ENCODE data around the gene MYOM1. TPM values are rescaled to one million over a fixed set of nuclear protein-coding genes. Genes with fewer than 3 reads are reported as not detected.

MYOM1 gene
- total RNA-seq, 1 donor from 2014 or later, result 0.57 TPM

DNA sequence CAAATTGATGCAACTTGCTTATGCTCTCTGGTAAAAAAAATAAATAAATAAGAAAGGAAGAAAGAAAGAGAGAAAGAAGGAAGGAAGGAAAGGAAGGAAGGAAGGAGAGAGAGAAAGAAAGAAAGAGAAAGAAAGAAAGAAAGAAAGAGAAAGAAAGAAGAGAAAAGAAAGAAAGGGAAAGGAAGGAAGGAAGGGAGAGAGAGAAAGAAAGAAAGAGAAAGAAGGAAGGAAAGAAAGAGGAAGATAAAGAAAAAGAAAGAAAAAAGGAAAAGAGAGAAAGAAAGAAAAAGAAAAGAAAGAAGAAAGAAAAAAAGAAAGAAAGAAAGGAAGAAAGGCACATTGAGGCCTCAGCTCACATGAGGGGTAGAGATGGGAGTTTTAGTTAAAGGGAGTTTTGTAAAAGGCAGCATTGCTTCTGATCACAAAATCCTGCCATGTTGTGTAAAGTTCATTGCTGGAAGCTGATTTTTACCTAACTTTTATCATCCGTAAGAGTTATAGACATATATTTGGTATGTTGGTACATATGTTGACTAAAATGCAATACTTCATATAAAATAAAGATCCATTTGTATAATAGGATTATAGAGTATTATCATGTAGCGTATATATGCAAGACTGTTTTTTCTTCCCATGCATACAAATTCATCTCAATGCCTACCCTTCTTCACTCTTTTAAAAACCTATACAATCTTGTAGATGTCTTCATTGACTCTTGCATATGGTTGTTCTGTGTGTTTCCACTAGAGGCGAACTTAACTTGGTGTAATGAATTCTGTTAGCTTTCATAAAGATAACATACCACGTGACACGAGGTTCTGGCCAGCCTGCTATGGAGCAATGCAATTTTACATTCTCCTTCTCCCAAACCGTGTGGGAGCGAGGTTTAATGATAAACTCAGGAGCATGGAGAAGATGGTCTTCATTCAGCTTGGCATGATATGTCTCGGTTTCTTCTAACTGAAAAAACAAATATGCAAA is 32.8 kb downstream of the MYOM1 start:
- Histone ChIP-seq H3K4me1 (ENCODE audit: insufficient read depth, low read length) (no peaks in the 10 kb centered on the region), H3K36me3 (ENCODE audit: insufficient read depth, low read length) (no peaks in the 10 kb centered on the region), H3K27me3 (ENCODE audit: insufficient read depth, low read length) (no peaks in the 10 kb centered on the region), H2AFZ (ENCODE audit: low read depth, low read length) (no peak overlapping the region), H3K9me3 (ENCODE audit: insufficient read depth, low read depth, low read length) (no peaks in the 10 kb centered on the region), H3K4me2 (ENCODE audit: low read length) (no peak overlapping the region), H4K20me1 (ENCODE audit: insufficient read depth, low read length) (no peaks in the 10 kb centered on the region), H3K79me2 (ENCODE audit: insufficient read depth, low read length) (no peaks in the 10 kb centered on the region), H3K27ac (ENCODE audit: low read depth, low read length) (no peak overlapping the region), H3K9ac (ENCODE audit: low read length) (no peak overlapping the region), H3K4me3 (ENCODE audit: insufficient read depth, low read depth, low read length) (no peak overlapping the region)
- Mint-ChIP-seq H3K27me3 (ENCODE audit: low read depth, unreplicated experiment) (no peaks in the 10 kb centered on the region), H3K27ac (ENCODE audit: unreplicated experiment) (no peak overlapping the region), H3K36me3 (ENCODE audit: low read depth, unreplicated experiment) (no peaks in the 10 kb centered on the region), H3K4me1 (ENCODE audit: low read depth, unreplicated experiment) (no peaks in the 10 kb centered on the region), H3K4me3 (ENCODE audit: unreplicated experiment) (no peak overlapping the region), H3K9me3 (ENCODE audit: unreplicated experiment) (no peaks in the 10 kb centered on the region)
- FAIRE-seq, result no peak
- DNase-seq (ENCODE audit: low read depth), result no peak
- TF ChIP-seq EZH2 (IDR thresholded peaks at IDR 0.05; ENCODE audit: insufficient read depth, low read length), result no peak

DNA sequence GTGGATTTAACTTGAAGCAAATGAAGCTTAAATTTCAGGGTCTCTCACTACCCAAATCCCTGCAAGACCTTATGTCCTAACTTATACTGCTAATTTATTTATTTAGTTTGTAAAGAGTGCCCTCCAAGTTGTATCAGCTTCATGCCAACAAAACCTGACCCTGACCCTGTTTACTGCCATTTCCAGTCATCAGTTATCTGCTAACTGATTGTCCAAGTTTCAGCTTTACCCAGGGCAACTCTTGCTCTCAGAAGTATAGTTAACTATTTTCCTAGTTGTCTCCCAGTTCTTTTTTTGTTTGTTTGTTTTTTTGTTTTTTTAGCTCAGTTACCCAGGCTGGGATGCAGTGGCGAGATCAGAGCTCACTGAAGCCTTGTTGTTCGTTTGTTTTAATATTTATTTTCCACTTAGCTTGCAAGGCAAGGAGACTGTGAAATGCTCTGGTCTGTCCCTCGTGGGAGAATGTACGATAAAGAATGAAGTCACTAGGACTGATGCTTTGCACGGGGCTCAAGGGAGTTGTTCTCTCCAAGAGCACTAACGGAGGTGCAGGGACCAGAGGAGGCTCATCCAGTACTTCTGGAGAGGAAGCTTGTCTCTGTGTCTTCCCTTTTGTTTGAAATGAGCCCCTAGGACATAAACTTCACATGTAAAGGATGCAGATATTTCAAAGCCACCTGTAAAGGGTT is 35.3 kb downstream of the MYOM1 start:
- H3K4me1 ChIP-seq (ENCODE audit: insufficient read depth, low read length), result no peaks in the 10 kb centered on the region
- no peak overlapping the region for H2AFZ ChIP-seq (ENCODE audit: low read depth, low read length)
- Mint-ChIP-seq H3K4me1 (ENCODE audit: low read depth, unreplicated experiment) (peaks cover 6% of the 10 kb centered on the region), H3K4me3 (ENCODE audit: unreplicated experiment) (no peak overlapping the region), H3K27ac (ENCODE audit: unreplicated experiment) (no peak overlapping the region), H3K36me3 (ENCODE audit: low read depth, unreplicated experiment) (no peaks in the 10 kb centered on the region), H3K9me3 (ENCODE audit: unreplicated experiment) (no peaks in the 10 kb centered on the region), H3K27me3 (ENCODE audit: low read depth, unreplicated experiment) (no peaks in the 10 kb centered on the region)
- H3K9ac ChIP-seq (ENCODE audit: low read length), result no peak overlapping the region
- no peaks in the 10 kb centered on the region for H3K79me2 ChIP-seq (ENCODE audit: insufficient read depth, low read length)
- no peak overlapping the region for H3K4me3 ChIP-seq (ENCODE audit: insufficient read depth, low read depth, low read length)
- H3K4me2 ChIP-seq (ENCODE audit: low read length), result no peak overlapping the region
- H3K9me3 ChIP-seq (ENCODE audit: insufficient read depth, low read depth, low read length), result no peaks in the 10 kb centered on the region
- DNase-seq (ENCODE audit: low read depth) (no peak), FAIRE-seq (no peak)
- no peaks in the 10 kb centered on the region for H3K27me3 ChIP-seq (ENCODE audit: insufficient read depth, low read length)
- no peaks in the 10 kb centered on the region for H4K20me1 ChIP-seq (ENCODE audit: insufficient read depth, low read length)
- no peaks in the 10 kb centered on the region for H3K36me3 ChIP-seq (ENCODE audit: insufficient read depth, low read length)
- no peak overlapping the region for H3K27ac ChIP-seq (ENCODE audit: low read depth, low read length)
- TF ChIP-seq, protein P1, sequence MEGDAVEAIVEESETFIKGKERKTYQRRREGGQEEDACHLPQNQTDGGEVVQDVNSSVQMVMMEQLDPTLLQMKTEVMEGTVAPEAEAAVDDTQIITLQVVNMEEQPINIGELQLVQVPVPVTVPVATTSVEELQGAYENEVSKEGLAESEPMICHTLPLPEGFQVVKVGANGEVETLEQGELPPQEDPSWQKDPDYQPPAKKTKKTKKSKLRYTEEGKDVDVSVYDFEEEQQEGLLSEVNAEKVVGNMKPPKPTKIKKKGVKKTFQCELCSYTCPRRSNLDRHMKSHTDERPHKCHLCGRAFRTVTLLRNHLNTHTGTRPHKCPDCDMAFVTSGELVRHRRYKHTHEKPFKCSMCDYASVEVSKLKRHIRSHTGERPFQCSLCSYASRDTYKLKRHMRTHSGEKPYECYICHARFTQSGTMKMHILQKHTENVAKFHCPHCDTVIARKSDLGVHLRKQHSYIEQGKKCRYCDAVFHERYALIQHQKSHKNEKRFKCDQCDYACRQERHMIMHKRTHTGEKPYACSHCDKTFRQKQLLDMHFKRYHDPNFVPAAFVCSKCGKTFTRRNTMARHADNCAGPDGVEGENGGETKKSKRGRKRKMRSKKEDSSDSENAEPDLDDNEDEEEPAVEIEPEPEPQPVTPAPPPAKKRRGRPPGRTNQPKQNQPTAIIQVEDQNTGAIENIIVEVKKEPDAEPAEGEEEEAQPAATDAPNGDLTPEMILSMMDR (IDR thresholded peaks at IDR 0.05; ENCODE audit: insufficient read depth, low read depth, low read length), result no peak
- no peak for TF ChIP-seq EZH2 (IDR thresholded peaks at IDR 0.05; ENCODE audit: insufficient read depth, low read length)

DNA sequence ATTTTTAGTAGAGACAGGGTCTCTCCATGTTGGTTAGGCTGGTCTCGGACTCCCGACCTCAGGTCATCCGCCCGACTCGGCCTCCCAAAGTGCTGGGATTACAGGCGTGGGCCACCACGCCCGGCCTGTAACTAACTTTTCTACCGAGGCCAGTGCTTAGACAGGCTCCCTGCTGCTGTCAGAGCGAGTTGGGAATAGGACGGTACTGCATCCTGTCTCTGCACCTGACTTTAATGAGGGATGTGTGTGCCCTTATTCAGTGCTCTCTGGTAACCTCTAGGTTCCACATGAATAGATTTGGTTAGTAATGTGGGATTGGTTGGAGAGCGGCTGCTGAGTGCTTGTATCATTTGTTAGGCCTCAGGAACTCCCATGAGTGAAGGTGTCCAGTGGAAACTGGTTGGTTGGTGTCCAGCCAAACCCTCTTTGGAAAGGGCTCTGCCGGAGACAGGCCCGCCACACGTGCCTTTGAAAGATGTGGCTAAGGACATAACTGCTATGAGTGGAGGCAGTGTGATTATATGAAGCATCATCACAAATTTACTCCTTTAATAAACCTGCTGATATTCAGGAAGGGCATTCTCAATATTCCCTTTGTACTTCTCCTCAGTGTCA is 36.6 kb downstream of the MYOM1 start:
- Histone ChIP-seq H4K20me1 (ENCODE audit: insufficient read depth, low read length) (no peaks in the 10 kb centered on the region), H3K79me2 (ENCODE audit: insufficient read depth, low read length) (no peaks in the 10 kb centered on the region), H3K36me3 (ENCODE audit: insufficient read depth, low read length) (no peaks in the 10 kb centered on the region), H3K27me3 (ENCODE audit: insufficient read depth, low read length) (no peaks in the 10 kb centered on the region), H3K9me3 (ENCODE audit: insufficient read depth, low read depth, low read length) (no peaks in the 10 kb centered on the region), H3K9ac (ENCODE audit: low read length) (no peak overlapping the region), H2AFZ (ENCODE audit: low read depth, low read length) (no peak overlapping the region), H3K4me3 (ENCODE audit: insufficient read depth, low read depth, low read length) (no peak overlapping the region), H3K4me2 (ENCODE audit: low read length) (no peak overlapping the region), H3K27ac (ENCODE audit: low read depth, low read length) (no peak overlapping the region), H3K4me1 (ENCODE audit: insufficient read depth, low read length) (no peaks in the 10 kb centered on the region)
- DNase-seq (ENCODE audit: low read depth) (no peak), FAIRE-seq (no peak)
- no peak overlapping the region for H3K4me3 Mint-ChIP-seq (ENCODE audit: unreplicated experiment)
- peaks cover 7% of the 10 kb centered on the region for H3K4me1 Mint-ChIP-seq (ENCODE audit: low read depth, unreplicated experiment)
- H3K36me3 Mint-ChIP-seq (ENCODE audit: low read depth, unreplicated experiment), result no peaks in the 10 kb centered on the region
- no peaks in the 10 kb centered on the region for H3K9me3 Mint-ChIP-seq (ENCODE audit: unreplicated experiment)
- TF ChIP-seq, protein P1 (IDR thresholded peaks at IDR 0.05; ENCODE audit: insufficient read depth, low read depth, low read length), result no peak
- TF ChIP-seq EZH2 (IDR thresholded peaks at IDR 0.05; ENCODE audit: insufficient read depth, low read length), result no peak
- H3K27me3 Mint-ChIP-seq (ENCODE audit: low read depth, unreplicated experiment), result no peaks in the 10 kb centered on the region
- no peak overlapping the region for H3K27ac Mint-ChIP-seq (ENCODE audit: unreplicated experiment)

Data from astrocyte (in vitro differentiated cells and primary cell).